GM19193 (cell line): ENCODE results near the gene PPOX.

Experiments
- POLR2A ChIP-seq: IDR thresholded peaks from 4 replicates; pipeline ENCODE4 v1.6.1; 2011; ENCODE audit not compliant: insufficient read depth, insufficient read length; ENCODE audit errors: extremely low read depth

Gene PPOX

DNA sequence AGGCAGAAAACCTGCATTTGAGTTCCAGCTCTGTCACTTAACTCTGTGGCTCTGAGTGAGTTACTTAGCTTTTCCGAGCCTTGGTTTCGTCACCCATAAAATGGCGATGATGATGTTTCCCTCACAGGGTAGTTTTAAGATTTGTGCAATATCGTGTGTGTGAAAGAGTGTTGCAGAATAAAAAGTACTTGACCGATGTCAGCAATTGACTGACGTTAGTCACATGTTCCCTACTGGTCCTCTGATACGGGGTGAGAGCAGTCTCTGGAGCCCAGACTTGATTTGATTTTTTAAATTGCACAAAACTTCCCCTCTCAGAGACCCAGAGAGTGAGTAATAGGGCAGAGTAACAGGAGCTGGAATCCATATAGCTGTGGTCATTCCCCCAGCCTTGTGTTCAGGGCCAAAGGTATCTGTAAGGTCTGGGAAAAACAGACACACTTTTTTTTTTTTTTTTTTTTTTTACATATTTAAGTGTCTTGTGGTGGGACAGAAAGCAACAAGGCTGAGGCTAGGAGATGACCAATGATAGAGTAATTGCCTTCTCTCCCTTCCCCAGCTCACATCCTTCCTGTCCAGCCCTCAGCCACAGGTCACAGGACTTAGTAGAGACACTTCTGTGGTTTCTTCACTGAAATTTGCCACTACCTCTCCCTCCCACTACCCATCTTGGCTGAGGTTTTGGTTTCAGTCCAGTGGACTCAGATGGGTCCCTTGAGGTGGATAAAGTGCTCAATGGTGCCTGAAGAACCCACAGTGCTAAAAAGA is 50.9 kb downstream of the PPOX start:
- no peak for TF ChIP-seq POLR2A

DNA sequence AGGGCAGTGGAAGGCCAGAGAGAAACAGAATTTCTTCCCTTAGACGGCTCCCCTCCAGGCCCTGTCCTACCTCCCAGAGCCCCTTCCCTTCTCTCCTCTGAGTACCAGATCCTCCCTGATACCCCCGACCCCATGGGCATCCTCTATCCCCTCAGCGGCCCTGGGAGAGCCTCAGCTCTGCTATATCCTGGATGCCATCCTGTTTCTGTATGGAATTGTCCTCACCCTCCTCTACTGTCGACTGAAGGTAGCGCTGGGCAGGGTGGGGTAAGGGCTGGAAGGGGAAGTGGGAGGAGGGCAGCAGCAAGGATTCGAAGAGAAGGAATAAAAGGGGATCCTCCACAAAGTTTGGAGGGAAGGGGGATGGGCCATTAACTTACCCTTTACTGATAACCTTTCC is 51.6 kb downstream of the PPOX start:
- TF ChIP-seq POLR2A = no peak

- TF ChIP-seq POLR2A = no peak
These were observed 52.3 kb downstream of the PPOX start for GRCh38 chr1:161218301-161219077.

GRCh38 chr1:161219078-161219892 is 53.1 kb downstream of the PPOX start:
- TF ChIP-seq POLR2A = no peak

DNA sequence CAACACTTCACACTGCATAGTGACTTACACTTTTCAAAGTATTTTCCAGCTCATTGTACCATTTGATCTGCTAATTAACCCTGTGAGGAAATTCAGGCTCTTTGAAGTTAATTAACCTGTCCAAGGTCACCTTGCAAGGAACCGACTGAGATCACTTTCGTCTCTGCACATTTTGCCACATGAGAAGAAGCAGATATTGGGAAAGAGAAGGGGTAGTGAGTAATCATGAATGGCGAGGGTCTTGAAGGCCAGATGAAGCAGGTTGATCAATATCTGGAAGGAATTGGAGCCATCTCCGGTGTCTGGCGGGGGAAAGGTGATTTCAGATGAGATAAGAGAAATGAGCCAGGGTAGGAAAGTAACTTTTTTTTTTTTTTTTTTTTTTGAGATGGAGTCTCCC is 53.8 kb downstream of the PPOX start:
- no peak for TF ChIP-seq POLR2A
